K562 (cell line): ENCODE results near the gene PUS3. TPM values are rescaled to one million over a fixed set of nuclear protein-coding genes. Genes with fewer than 3 reads are reported as not detected.

Experiments
- ATAC-seq: fragments of 200-7000 bp; cut with Tn5 transposase; 3 replicates; pipeline ENCODE4 v1.9.1; 2020; ENCODE audit warnings: moderate library complexity
- Bru-seq: library from RNA; stranded (reverse); fragments of 400-500 nt; gene quantifications from one replicate; lab custom pipeline; 2021; lab: Mats Ljungman, UMichigan
- BruChase-seq, 2 experiments: library from RNA; stranded (reverse); fragments of 400-500 nt; gene quantifications; one replicate each; lab custom pipeline; 2021; lab: Mats Ljungman, UMichigan
- BruUV-seq: library from RNA; stranded (reverse); fragments of 400-500 nt; replicated peaks from 2 replicates; lab custom pipeline; 2021; lab: Mats Ljungman, UMichigan
- CTCF ChIA-PET: fragments of 300-600 bp; formaldehyde crosslinking; extraction: SDS; loops from one replicate; lab custom pipeline; 2021; ENCODE audit warnings: low intra/inter-chr PET ratio; lab: Yijun Ruan, JAX
- POLR2A ChIA-PET: fragments of 300-600, 350-650 bp; sonication (Branson Sonifier 250); formaldehyde crosslinking; extraction: SDS; loops from one replicate; lab custom pipeline; 2021; ENCODE audit warnings: antibody characterized with exemption, inconsistent platforms; lab: Yijun Ruan, JAX
- DNase-seq, 4 experiments: peaks; one replicate each; pipeline versions ENCODE4 v3.0.0 to v3.0.0-alpha.2; 2011 to 2018; ENCODE audit warnings: low spot score in 3 of 4, mixed read lengths in 3 of 4; ENCODE audit errors: extremely low read depth in 1 of 4
- FAIRE-seq: peaks from 2 replicates; lab custom pipeline; 2011; peaks lifted over from hg19 to GRCh38; lab: Jason Lieb, UNC
- H2AFZ ChIP-seq: 2 replicates; pipeline ENCODE4 v1.6.0; 2011; ENCODE audit warnings: low read depth, low read length, control low read depth, inconsistent platforms
- H3K27ac ChIP-seq: fragments of 200-600 bp; 3 replicates; pipeline ENCODE4 v1.8.0; 2011; ENCODE audit warnings: low read depth, mild to moderate bottlenecking, control low read depth, inconsistent platforms, low read length, moderate library complexity, mixed read lengths; ENCODE audit errors: extremely low read depth
- H3K27me3 ChIP-seq, 2 experiments: fragments of 300-600 bp in 1 of 2; 2 replicates in 1 of 2; 3 replicates in 1 of 2; pipeline versions ENCODE4 v1.6.0 to v1.8.0; 2011; ENCODE audit warnings: inconsistent platforms in 2 of 2, low read length in 2 of 2, mild to moderate bottlenecking in 1 of 2, mixed read lengths in 1 of 2, moderate library complexity in 1 of 2; ENCODE audit not compliant: control insufficient read depth in 2 of 2, insufficient read depth in 2 of 2
- H3K36me3 ChIP-seq: fragments of 300-600 bp; 3 replicates; pipeline ENCODE4 v1.8.0; 2011; ENCODE audit warnings: mild to moderate bottlenecking, low read length, inconsistent platforms; ENCODE audit not compliant: control insufficient read depth, insufficient read depth
- H3K4me1 ChIP-seq, 2 experiments: fragments of 200-600 bp in 1 of 2; replicated peaks in 1 of 2; 2 replicates in 1 of 2; 3 replicates in 1 of 2; pipeline versions ENCODE4 v1.5.1 to v1.8.0; 2011; ENCODE audit warnings: inconsistent platforms in 2 of 2, low read length in 2 of 2, mild to moderate bottlenecking in 1 of 2, mixed read lengths in 1 of 2, moderate library complexity in 1 of 2; ENCODE audit not compliant: control insufficient read depth in 2 of 2, insufficient read depth in 2 of 2
- H3K4me2 ChIP-seq: 2 replicates; pipeline ENCODE4 v1.6.1; 2011; ENCODE audit warnings: low read length, control low read depth, inconsistent platforms, mixed read lengths; ENCODE audit not compliant: insufficient read depth
- H3K4me3 ChIP-seq: fragments of 200-600 bp; sonication (generic), shearing (Covaris generic); 2 replicates; pipeline ENCODE4 v1.5.1; 2016; ENCODE audit warnings: control low read depth, inconsistent platforms
- H3K79me2 ChIP-seq: fragments of 200-600 bp; 3 replicates; pipeline ENCODE4 v1.8.0; 2011; ENCODE audit warnings: low read length, inconsistent platforms; ENCODE audit not compliant: control insufficient read depth, insufficient read depth
- H3K9ac ChIP-seq, 2 experiments: 2 replicates each; pipeline versions ENCODE4 v1.6.0 to v1.6.1; 2011; ENCODE audit warnings: low read depth in 2 of 2, low read length in 2 of 2, control low read depth in 1 of 2, inconsistent platforms in 1 of 2, mild to moderate bottlenecking in 1 of 2, mixed read lengths in 1 of 2; ENCODE audit not compliant: insufficient read depth in 1 of 2
- H3K9me1 ChIP-seq: one replicate; pipeline ENCODE4 v1.6.0; 2011; ENCODE audit warnings: inconsistent platforms, mild to moderate bottlenecking, low read length, moderate library complexity; ENCODE audit not compliant: control insufficient read depth, insufficient read depth
- H3K9me3 ChIP-seq: replicated peaks from 2 replicates; pipeline ENCODE4 v1.5.1; 2011; ENCODE audit warnings: low read depth, low read length, inconsistent platforms; ENCODE audit not compliant: control insufficient read depth, insufficient read depth
- H4K20me1 ChIP-seq: replicated peaks from 2 replicates; pipeline ENCODE4 v1.6.1; 2011; ENCODE audit warnings: low read length, inconsistent platforms, mixed read lengths; ENCODE audit not compliant: control insufficient read depth, insufficient read depth
- EWSR1 ChIP-seq: fragments of 450-650 bp; IDR thresholded peaks from 2 replicates; pipeline ENCODE4 v1.6.1; 2018; ENCODE audit warnings: borderline replicate concordance, mild to moderate bottlenecking, low read depth, moderate library complexity; ENCODE audit not compliant: partially characterized antibody
- MECOM ChIP-seq: fragments of 250-450 bp; sonication (Bioruptor Pico); IDR thresholded peaks from 2 replicates; pipeline ENCODE4 v1.8.0; 2022; ENCODE audit warnings: inconsistent platforms
- NR4A1 ChIP-seq, 2 experiments: fragments of 250-450 bp in 1 of 2; fragments of 450-650 bp in 1 of 2; sonication (Bioruptor Pico) in 1 of 2; IDR thresholded peaks; 2 replicates each; pipeline versions ENCODE4 v1.4.0 to v1.6.1; 2016 to 2020; ENCODE audit warnings: mild to moderate bottlenecking in 2 of 2, missing compliant biosample characterization in 1 of 2, missing genetic modification characterization in 1 of 2, moderate library complexity in 1 of 2
- RBM15 ChIP-seq: fragments of 200-400 bp; formaldehyde crosslinking; IDR thresholded peaks from 2 replicates; pipeline ENCODE4 v1.6.1; 2018; ENCODE audit warnings: mild to moderate bottlenecking, low read length, moderate library complexity; ENCODE audit not compliant: insufficient read depth
- SNRNP70 ChIP-seq: fragments of 200-400 bp; formaldehyde crosslinking; optimal IDR thresholded peaks from 2 replicates; pipeline ENCODE3; 2017; ENCODE audit warnings: low read depth, low read length
- WGBS: fragments of 100-300 bp; shearing (Covaris generic); methylation state at CpG from one replicate; pipeline ENCODE4 v1.1.6; 2016; ENCODE audit warnings: low coverage, mixed read lengths; ENCODE audit not compliant: insufficient coverage; ENCODE audit errors: missing lambda C conversion rate; 5-methylcytosine and 5-hydroxymethylcytosine counted together
- in situ Hi-C: fragments of 300-500 bp; cut with MboI; formaldehyde crosslinking; loops from 4 replicates; pipeline ENCODE4 v1.15.0; 2018; ENCODE audit warnings: inconsistent platforms, mixed read lengths
- intact Hi-C: fragments of 100-400 bp; cut with micrococcal nuclease; formaldehyde crosslinking; loops from 2 replicates; pipeline ENCODE4 v1.14.2; 2022
- long read RNA-seq, 3 experiments: library from polyadenylated mRNA in 2 of 3; library from RNA in 1 of 3; unstranded in 2 of 3; stranded (forward) in 1 of 3; transcript quantifications; one replicate each; pipeline ENCODE4 v2.0.0, GENCODE V29; 2019 to 2022
- polyA minus RNA-seq, 3 experiments: library from RNA; depleted of rRNA, polyadenylated mRNA; stranded (reverse); fragments of >200 nt; gene quantifications; 2 replicates each; pipeline ENCODE4 v1.2.3, GENCODE V29; 2011
- polyA plus RNA-seq, 8 experiments: library from polyadenylated mRNA; depleted of rRNA in 4 of 8; stranded (reverse) in 5 of 8; unstranded in 3 of 8; fragments of >200 nt; fragmentation: Nextera tagmentation in 2 of 8; fragmentation: Illumina TruSeq in 1 of 8; extraction: Ambion mirVana in 2 of 8; extraction: Trizol in 1 of 8; gene quantifications; 2 replicates each; pipeline versions ENCODE4 v1.2.1 to v1.2.3, GENCODE V29; 2011 to 2014; ENCODE audit warnings: inconsistent platforms in 1 of 8, missing spikeins in 1 of 8
- total RNA-seq, 7 experiments: library from RNA; depleted of rRNA in 6 of 7; stranded (reverse); fragments of >200 nt in 6 of 7; fragmentation: Illumina TruSeq in 2 of 7; extraction: Trizol in 2 of 7; gene quantifications; 2 replicates each; pipeline versions ENCODE4 v1.2.1 to v1.2.3, GENCODE V29; 2011 to 2021; ENCODE audit warnings: low replicate concordance in 1 of 7

PUS3 gene, protein sequence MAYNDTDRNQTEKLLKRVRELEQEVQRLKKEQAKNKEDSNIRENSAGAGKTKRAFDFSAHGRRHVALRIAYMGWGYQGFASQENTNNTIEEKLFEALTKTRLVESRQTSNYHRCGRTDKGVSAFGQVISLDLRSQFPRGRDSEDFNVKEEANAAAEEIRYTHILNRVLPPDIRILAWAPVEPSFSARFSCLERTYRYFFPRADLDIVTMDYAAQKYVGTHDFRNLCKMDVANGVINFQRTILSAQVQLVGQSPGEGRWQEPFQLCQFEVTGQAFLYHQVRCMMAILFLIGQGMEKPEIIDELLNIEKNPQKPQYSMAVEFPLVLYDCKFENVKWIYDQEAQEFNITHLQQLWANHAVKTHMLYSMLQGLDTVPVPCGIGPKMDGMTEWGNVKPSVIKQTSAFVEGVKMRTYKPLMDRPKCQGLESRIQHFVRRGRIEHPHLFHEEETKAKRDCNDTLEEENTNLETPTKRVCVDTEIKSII
- total RNA-seq (2011; cell fraction: chromatin; rRNA removed; ENCODE audit: low replicate concordance), result 10.6 and 25.6 TPM in 2 replicates
- total RNA-seq (2011; cell fraction: nucleolus; rRNA removed), result 11.3 and 13.7 TPM in 2 replicates
- total RNA-seq (2011; cell fraction: nucleoplasm; rRNA removed), result 16.8 and 17.2 TPM in 2 replicates
- total RNA-seq (2014; rRNA removed) (16.4 and 18.4 TPM in 2 replicates), total RNA-seq (2014; rRNA removed; fragmentation: Illumina TruSeq; extraction: Trizol) (40.6 and 46.2 TPM in 2 replicates), total RNA-seq (2015; rRNA removed; fragmentation: Illumina TruSeq; extraction: Trizol) (28.4 and 35.9 TPM in 2 replicates), total RNA-seq (2021) (19.1 and 22.5 TPM in 2 replicates), polyA plus RNA-seq (2011; rRNA removed) (7.8 and 16.5 TPM in 2 replicates), polyA plus RNA-seq (2014; fragmentation: Illumina TruSeq; extraction: Trizol) (25.9 and 39.0 TPM in 2 replicates), polyA plus RNA-seq (2014; fragmentation: Nextera tagmentation; extraction: Ambion mirVana) (10 to 100 TPM; 39.6 to 49.2 TPM), polyA plus RNA-seq (2014; rRNA removed) (15.6 and 25.4 TPM in 2 replicates), polyA minus RNA-seq (2011; rRNA and poly(A)+ RNA removed) (18.8 and 25.5 TPM in 2 replicates), Bru-seq, nascent RNA (percentile 91 among the genes with signal in this experiment), BruChase-seq, experiment 1, labeled RNA remaining after a 2-hour chase (percentile 77 among the genes with signal in this experiment), BruChase-seq, experiment 2, labeled RNA remaining after a 6-hour chase (percentile 76 among the genes with signal in this experiment)
- polyA plus RNA-seq (2011; cell fraction: cytosol; rRNA removed), result 7.4 and 7.9 TPM in 2 replicates
- 6.6 and 7.6 TPM in 2 replicates for polyA plus RNA-seq (2011; cell fraction: nucleus; rRNA removed)
- polyA plus RNA-seq (2012), result 14.0 and 26.5 TPM in 2 replicates
- polyA minus RNA-seq (2011; cell fraction: cytosol; rRNA and poly(A)+ RNA removed), result 7.5 and 8.6 TPM in 2 replicates
- polyA minus RNA-seq (2011; cell fraction: nucleus; rRNA and poly(A)+ RNA removed), result 4.8 and 5.3 TPM in 2 replicates
- long read RNA-seq, experiment 1, transcript PUS3-201 (4 exons, 1,843 nt), result major isoform, 15 of 50 reads
- long read RNA-seq, experiment 1, transcript PUS3-205 (3 exons, 1,419 nt), result minor isoform, 12 of 50 reads
- long read RNA-seq, experiment 1, partial matches to known transcripts, result 12 of 50 reads
- long read RNA-seq, experiment 1, other reads (novel, unspliced or antisense), result 6 of 50 reads
- long read RNA-seq, experiment 2, transcript PUS3-201 (4 exons, 1,843 nt), result major isoform, 6 of 19 reads
- long read RNA-seq, experiment 2, partial matches to known transcripts, result 4 of 19 reads
- long read RNA-seq, experiment 2, other reads (novel, unspliced or antisense), result 3 of 19 reads
- long read RNA-seq, experiment 3, transcript PUS3-205 (3 exons, 1,419 nt), result minor isoform, 8 of 41 reads
- long read RNA-seq, experiment 3, transcript PUS3-201 (4 exons, 1,843 nt), result major isoform, 18 of 41 reads
- long read RNA-seq, experiment 3, partial matches to known transcripts, result 6 of 41 reads
- long read RNA-seq, experiment 3, other reads (novel, unspliced or antisense), result 7 of 41 reads

DNA sequence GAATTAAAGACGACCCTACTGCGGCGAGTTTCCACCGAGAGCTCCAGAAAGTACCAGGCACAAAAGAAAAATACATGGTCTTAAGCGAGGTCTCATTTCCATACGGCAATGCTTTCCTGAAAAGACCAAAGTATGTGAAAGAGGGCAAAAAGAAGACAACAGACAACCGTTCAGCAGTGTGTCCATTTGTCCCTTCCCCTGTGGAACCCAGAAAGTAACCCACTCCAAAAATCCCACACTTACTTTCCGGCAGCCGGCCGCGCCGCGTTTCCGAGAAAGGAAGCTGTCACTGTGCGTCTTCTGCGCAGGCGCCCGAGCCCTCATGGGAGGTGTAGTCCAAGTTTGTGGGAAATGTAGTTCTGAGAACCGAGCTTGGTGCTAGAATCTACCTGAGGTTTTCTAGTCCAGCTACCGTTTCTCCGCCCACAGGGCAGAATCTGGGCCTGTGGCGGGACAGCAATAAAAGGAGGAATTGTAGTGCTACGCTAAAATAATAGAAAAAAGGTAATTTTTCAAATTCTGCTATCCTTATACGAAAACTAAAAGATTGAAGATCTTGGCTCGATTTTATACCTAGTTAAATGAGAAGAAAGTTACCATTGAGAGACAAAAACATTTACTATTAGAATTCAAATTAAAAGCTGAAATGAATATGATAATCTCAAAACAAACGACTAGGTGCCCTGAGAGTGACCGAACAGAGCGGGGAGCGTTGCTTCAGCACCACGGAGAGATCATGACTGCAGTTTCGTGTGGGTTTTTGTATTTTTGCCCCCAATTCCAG lies at the start of gene PUS3:
TSS of gene PUS3 (minus strand) at position 280 of the 784 bp plus-strand sequence. CDS start 6,922 bp downstream, outside the sequence.
- peaks cover 28% of the 10 kb centered on the region for H3K36me3 ChIP-seq
- no peaks in the 10 kb centered on the region for H3K9me3 ChIP-seq
- ATAC-seq (peak; percentile 97), DNase-seq (peak; percentile 84 to 95 (median 88)), FAIRE-seq (peak; percentile 97)
- POLR2A ChIA-PET, result interaction anchor here (0.6 to 1.8 kb wide), 15 partner anchors 8 to 1562 kb away, joined by 3 to 10 read pairs (median 3); partner anchors contain the start of genes FAM118B, HYLS1 and RPUSD4
- peak within 1 kb of the TSS; percentile 89 for H3K4me2 ChIP-seq
- in situ Hi-C loops, result no loop called here
- peak within 1 kb of the TSS; percentile 93 for H2AFZ ChIP-seq
- peak within 1 kb of the TSS; percentile 85 to 93 for H3K9ac ChIP-seq
- peak within 1 kb of the TSS; percentile 73 for H3K27ac ChIP-seq
- no TSS peak for BruUV-seq
- no peaks in the 10 kb centered on the region for H4K20me1 ChIP-seq
- H3K27me3 ChIP-seq, result peaks cover 6 to 20% of the 10 kb centered on the region in 2 experiments; a peak in 4 of 5 replicates
- H3K9me1 ChIP-seq, result no peaks in the 10 kb centered on the region
- peaks cover 35% of the 10 kb centered on the region for H3K79me2 ChIP-seq
- CTCF ChIA-PET, result no interaction called here
- intact Hi-C loops, result loop anchor here (1.0 kb wide), 1 partner anchor 160 kb away; no protein-coding TSS in a partner anchor
- peaks cover 0 to 6% of the 10 kb centered on the region in 2 experiments; a peak in 2 of 5 replicates for H3K4me1 ChIP-seq
- H3K4me3 ChIP-seq, result peak within 1 kb of the TSS; percentile 68
- WGBS, result 20% methylated on average over 31 of the region's 31 CpGs
- TF ChIP-seq EWSR1, result no peak
- TF ChIP-seq NR4A1 (CRISPR knock-in tag; IDR thresholded peaks at IDR 0.05), result no peak
- no peak for TF ChIP-seq NR4A1 (tag; IDR thresholded peaks at IDR 0.05)
- TF ChIP-seq RBM15, result no peak
- TF ChIP-seq SNRNP70, result no peak
- no peak for TF ChIP-seq MECOM (CRISPR knock-in tag)
